ENCODE data around the gene USP11. TPM values are rescaled to one million over a fixed set of nuclear protein-coding genes. Genes with fewer than 3 reads are reported as not detected.

USP11 gene
- total RNA-seq, 2 experiments from 2014 or later = 62.6 to 66.2 TPM

DNA sequence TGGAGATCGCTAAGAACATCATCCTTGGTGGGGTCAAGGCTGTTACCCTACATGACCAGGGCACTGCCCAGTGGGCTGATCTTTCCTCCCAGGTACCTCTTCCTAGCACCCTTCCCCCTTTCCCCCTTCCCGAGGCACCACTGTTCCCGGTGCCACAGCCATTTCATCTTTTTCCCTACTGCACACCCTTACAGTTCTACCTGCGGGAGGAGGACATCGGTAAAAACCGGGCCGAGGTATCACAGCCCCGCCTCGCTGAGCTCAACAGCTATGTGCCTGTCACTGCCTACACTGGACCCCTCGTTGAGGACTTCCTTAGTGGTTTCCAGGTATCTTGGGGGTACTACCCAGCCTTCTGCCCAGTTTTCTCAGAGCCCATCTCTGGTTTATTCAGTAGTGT lies 33.5 kb upstream of the USP11 start:
- intact Hi-C loops (cut with DNase I, micrococcal nuclease) = loop anchor here in 1 of 2 experiments (5.0 to 10.0 kb wide), 3 partner anchors 113 to 826 kb away; partner anchors contain the start of gene ZNF41
- Mint-ChIP-seq H3K27ac (no peak overlapping the region), H3K36me3 (ENCODE audit: low read depth) (peaks cover 83% of the 10 kb centered on the region), H3K9me3 (no peaks in the 10 kb centered on the region), H3K4me3 (no peak overlapping the region), H3K27me3 (no peaks in the 10 kb centered on the region), H3K4me1 (ENCODE audit: low read depth) (peaks cover 39% of the 10 kb centered on the region)
- Histone ChIP-seq H3K27ac (ENCODE audit: low read depth in 1 of 2, low read length in 2 of 2) (no peak overlapping the region), H3K36me3 (ENCODE audit: insufficient read depth, low read length) (peaks cover 66% of the 10 kb centered on the region), H3K27me3 (ENCODE audit: control insufficient read depth in 1 of 2, insufficient read depth in 2 of 2, low read length in 2 of 2) (no peaks in the 10 kb centered on the region), H3K9me3 (ENCODE audit: control insufficient read depth in 1 of 2, insufficient read depth in 1 of 2, low read length in 2 of 2) (no peaks in the 10 kb centered on the region), H3K4me1 (ENCODE audit: insufficient read depth, low read length) (peaks cover 40% of the 10 kb centered on the region), H3K4me3 (ENCODE audit: low read length) (no peak overlapping the region)
- TF ChIP-seq CTCF (IDR thresholded peaks at IDR 0.05) = no peak
- CTCF ChIA-PET = interaction anchor here (1.3 kb wide), 1 partner anchor 186 kb away, joined by 3 read pairs; no protein-coding TSS in a partner anchor
- no peak for ATAC-seq (ENCODE audit: poor library complexity)
- DNase-seq = no peak
- POLR2A ChIA-PET = no interaction called here

GRCh38 chrX:47200385-47201150 lies 32.2 kb upstream of the USP11 start:
- CTCF ChIA-PET = interaction anchor here (0.6 to 0.9 kb wide), 2 partner anchors 9 to 191 kb away, joined by 3 read pairs; no protein-coding TSS in a partner anchor

GRCh38 chrX:47201345-47201944 lies 31.4 kb upstream of the USP11 start:
- H3K27ac ChIP-seq (ENCODE audit: low read depth in 1 of 2, low read length in 2 of 2) = no peak overlapping the region
- TF ChIP-seq CTCF (IDR thresholded peaks at IDR 0.05) = no peak
- ChIA-PET CTCF (no interaction called here), POLR2A (interaction anchor here (1.1 kb wide), 1 partner anchor 16 kb away, joined by 4 read pairs; no protein-coding TSS in a partner anchor)
- no peak for ATAC-seq (ENCODE audit: poor library complexity)
- Mint-ChIP-seq H3K9me3 (no peaks in the 10 kb centered on the region), H3K27ac (peak overlapping the region; percentile 66), H3K4me1 (ENCODE audit: low read depth) (peaks cover 17% of the 10 kb centered on the region), H3K4me3 (no peak overlapping the region), H3K27me3 (no peaks in the 10 kb centered on the region), H3K36me3 (ENCODE audit: low read depth) (peaks cover 84% of the 10 kb centered on the region)
- no peaks in the 10 kb centered on the region for H3K9me3 ChIP-seq (ENCODE audit: control insufficient read depth in 1 of 2, insufficient read depth in 1 of 2, low read length in 2 of 2)
- intact Hi-C loops (cut with DNase I, micrococcal nuclease) = no loop called here
- no peaks in the 10 kb centered on the region for H3K27me3 ChIP-seq (ENCODE audit: control insufficient read depth in 1 of 2, insufficient read depth in 2 of 2, low read length in 2 of 2)
- H3K36me3 ChIP-seq (ENCODE audit: insufficient read depth, low read length) = peaks cover 83% of the 10 kb centered on the region
- no peak for DNase-seq
- H3K4me1 ChIP-seq (ENCODE audit: insufficient read depth, low read length) = peaks cover 19% of the 10 kb centered on the region
- H3K4me3 ChIP-seq (ENCODE audit: low read length) = no peak overlapping the region

More at GRCh38 chrX:47200385-47201150, 32.2 kb upstream of the USP11 start:
- H3K36me3 Mint-ChIP-seq (ENCODE audit: low read depth) = peaks cover 86% of the 10 kb centered on the region
- DNase-seq (no peak), ATAC-seq (ENCODE audit: poor library complexity) (no peak)
- no peaks in the 10 kb centered on the region for H3K9me3 ChIP-seq (ENCODE audit: control insufficient read depth in 1 of 2, insufficient read depth in 1 of 2, low read length in 2 of 2)
- H3K4me1 ChIP-seq (ENCODE audit: insufficient read depth, low read length) = peaks cover 28% of the 10 kb centered on the region
- no peak for TF ChIP-seq CTCF (IDR thresholded peaks at IDR 0.05)
- POLR2A ChIA-PET = no interaction called here
- intact Hi-C loops (cut with DNase I, micrococcal nuclease) = no loop called here
- peak overlapping the region; percentile 66 for H3K27ac Mint-ChIP-seq
- no peak overlapping the region for H3K4me3 Mint-ChIP-seq
- no peak overlapping the region for H3K27ac ChIP-seq (ENCODE audit: low read depth in 1 of 2, low read length in 2 of 2)
- H3K4me3 ChIP-seq (ENCODE audit: low read length) = no peak overlapping the region
- no peaks in the 10 kb centered on the region for H3K9me3 Mint-ChIP-seq
- H3K4me1 Mint-ChIP-seq (ENCODE audit: low read depth) = peaks cover 26% of the 10 kb centered on the region
- H3K27me3 Mint-ChIP-seq = no peaks in the 10 kb centered on the region
- H3K36me3 ChIP-seq (ENCODE audit: insufficient read depth, low read length) = peaks cover 76% of the 10 kb centered on the region
- H3K27me3 ChIP-seq (ENCODE audit: control insufficient read depth in 1 of 2, insufficient read depth in 2 of 2, low read length in 2 of 2) = no peaks in the 10 kb centered on the region
